Measurements from ENCODE around the gene INTS4.
"Not testable (repeated sequence)": the region's sequence is repeated elsewhere in the genome, so short reads cannot be mapped to it uniquely, and the experiment has no call there.

The INTS4 gene

GRCh38 chr11:77865805-77866204 lies 128.7 kb downstream of the INTS4 start:
- no peaks in the 10 kb centered on the region for H3K4me1 Mint-ChIP-seq
- H3K36me3 Mint-ChIP-seq, result peaks cover 14% of the 10 kb centered on the region
- no peak overlapping the region for H3K27ac Mint-ChIP-seq
- no peaks in the 10 kb centered on the region for H3K9me3 Mint-ChIP-seq
- H3K27me3 Mint-ChIP-seq, result no peaks in the 10 kb centered on the region
- DNase-seq, result no peak
- CTCF ChIA-PET, result no interaction called here
- H3K4me3 Mint-ChIP-seq, result no peak overlapping the region

GRCh38 chr11:77861444-77861843 lies 133.0 kb downstream of the INTS4 start:
- H3K9me3 Mint-ChIP-seq, H3K27ac Mint-ChIP-seq, H3K4me3 Mint-ChIP-seq, H3K4me1 Mint-ChIP-seq, CTCF ChIA-PET, DNase-seq, H3K27me3 Mint-ChIP-seq: not testable (repeated sequence)
- peaks cover 11% of the 10 kb centered on the region for H3K36me3 Mint-ChIP-seq

- CTCF ChIA-PET, H3K27ac Mint-ChIP-seq, DNase-seq, H3K27me3 Mint-ChIP-seq, H3K4me3 Mint-ChIP-seq, H3K4me1 Mint-ChIP-seq: not testable (repeated sequence)
- peaks cover 28% of the 10 kb centered on the region for H3K36me3 Mint-ChIP-seq
- H3K9me3 Mint-ChIP-seq, result peaks cover 21% of the 10 kb centered on the region
These were observed 136.5 kb downstream of the INTS4 start for GRCh38 chr11:77857906-77858457.

GRCh38 chr11:77854838-77855237 lies 139.6 kb downstream of the INTS4 start:
- no peak overlapping the region for H3K27ac Mint-ChIP-seq
- peaks cover 21% of the 10 kb centered on the region for H3K9me3 Mint-ChIP-seq
- CTCF ChIA-PET, result interaction anchor here (0.7 kb wide), 1 partner anchor 31 kb away, joined by 3 read pairs; no protein-coding TSS in a partner anchor
- no peaks in the 10 kb centered on the region for H3K4me1 Mint-ChIP-seq
- no peaks in the 10 kb centered on the region for H3K27me3 Mint-ChIP-seq
- no peak for DNase-seq
- H3K4me3 Mint-ChIP-seq, result no peak overlapping the region
- peaks cover 30% of the 10 kb centered on the region for H3K36me3 Mint-ChIP-seq

- DNase-seq, result no peak
These were observed 143.0 kb downstream of the INTS4 start for GRCh38 chr11:77851503-77851902.

GRCh38 chr11:77843700-77844099 lies 150.8 kb downstream of the INTS4 start:
- H3K27me3 Mint-ChIP-seq, DNase-seq, H3K4me1 Mint-ChIP-seq, CTCF ChIA-PET, H3K4me3 Mint-ChIP-seq, H3K27ac Mint-ChIP-seq: not testable (repeated sequence)
- Mint-ChIP-seq H3K9me3 (peaks cover 11% of the 10 kb centered on the region), H3K36me3 (peaks cover 17% of the 10 kb centered on the region)

More at GRCh38 chr11:77851503-77851902, 143.0 kb downstream of the INTS4 start:
- CTCF ChIA-PET, result no interaction called here
- Mint-ChIP-seq H3K27ac (no peak overlapping the region), H3K36me3 (peaks cover 24% of the 10 kb centered on the region), H3K27me3 (no peaks in the 10 kb centered on the region), H3K4me3 (no peak overlapping the region), H3K4me1 (no peaks in the 10 kb centered on the region), H3K9me3 (peaks cover 19% of the 10 kb centered on the region)

- Mint-ChIP-seq H3K36me3 (peaks cover 17% of the 10 kb centered on the region), H3K9me3 (peaks cover 11% of the 10 kb centered on the region), H3K27ac (no peak overlapping the region), H3K4me3 (no peak overlapping the region), H3K27me3 (no peaks in the 10 kb centered on the region), H3K4me1 (no peaks in the 10 kb centered on the region)
- DNase-seq, result no peak
- CTCF ChIA-PET, result no interaction called here
These were observed 151.9 kb downstream of the INTS4 start for GRCh38 chr11:77842441-77843121.

GRCh38 chr11:77833302-77833701 lies 161.2 kb downstream of the INTS4 start:
- CTCF ChIA-PET, result no interaction called here
- no peaks in the 10 kb centered on the region for H3K27me3 Mint-ChIP-seq
- no peak overlapping the region for H3K27ac Mint-ChIP-seq

GRCh38 chr11:77828926-77829325 lies 165.5 kb downstream of the INTS4 start:
- no peak for DNase-seq
- Mint-ChIP-seq H3K36me3 (no peaks in the 10 kb centered on the region), H3K4me1 (no peaks in the 10 kb centered on the region), H3K27me3 (no peaks in the 10 kb centered on the region), H3K9me3 (peaks cover 5% of the 10 kb centered on the region), H3K4me3 (no peak overlapping the region), H3K27ac (no peak overlapping the region)
- CTCF ChIA-PET, result no interaction called here

More at GRCh38 chr11:77833302-77833701, 161.2 kb downstream of the INTS4 start:
- no peaks in the 10 kb centered on the region for H3K36me3 Mint-ChIP-seq
- no peak overlapping the region for H3K4me3 Mint-ChIP-seq
- H3K9me3 Mint-ChIP-seq, result peaks cover 5% of the 10 kb centered on the region
- no peaks in the 10 kb centered on the region for H3K4me1 Mint-ChIP-seq
- DNase-seq, result no peak
